HEK293 (cell line): ENCODE data around the gene ZNF471.

Source experiments
- ZNF121 ChIP-seq: fragments of 450-650 bp; formaldehyde crosslinking; IDR thresholded peaks from 2 replicates; pipeline ENCODE4 v1.5.1; 2016; ENCODE audit warnings: missing biosample characterization, missing genetic modification characterization
- ZNF544 ChIP-seq: fragments of 450-650 bp; formaldehyde crosslinking; IDR thresholded peaks from 2 replicates; pipeline ENCODE4 v1.5.0; 2017; ENCODE audit warnings: missing biosample characterization, missing genetic modification characterization
- ZSCAN5A ChIP-seq: fragments of 450-650 bp; formaldehyde crosslinking; IDR thresholded peaks from 2 replicates; pipeline ENCODE4 v1.5.1; 2016; ENCODE audit warnings: missing biosample characterization, missing genetic modification characterization
- TF ChIP-seq, protein P1 (sequence below): fragments of 450-650 bp; formaldehyde crosslinking; IDR thresholded peaks from 2 replicates; pipeline ENCODE4 v1.5.1; 2016; ENCODE audit warnings: missing biosample characterization, missing genetic modification characterization

- TF ChIP-seq ZSCAN5A (no peak), ZNF121 (tag by site-specific recombination) (no peak), ZNF544 (no peak)
- TF ChIP-seq, protein P1, sequence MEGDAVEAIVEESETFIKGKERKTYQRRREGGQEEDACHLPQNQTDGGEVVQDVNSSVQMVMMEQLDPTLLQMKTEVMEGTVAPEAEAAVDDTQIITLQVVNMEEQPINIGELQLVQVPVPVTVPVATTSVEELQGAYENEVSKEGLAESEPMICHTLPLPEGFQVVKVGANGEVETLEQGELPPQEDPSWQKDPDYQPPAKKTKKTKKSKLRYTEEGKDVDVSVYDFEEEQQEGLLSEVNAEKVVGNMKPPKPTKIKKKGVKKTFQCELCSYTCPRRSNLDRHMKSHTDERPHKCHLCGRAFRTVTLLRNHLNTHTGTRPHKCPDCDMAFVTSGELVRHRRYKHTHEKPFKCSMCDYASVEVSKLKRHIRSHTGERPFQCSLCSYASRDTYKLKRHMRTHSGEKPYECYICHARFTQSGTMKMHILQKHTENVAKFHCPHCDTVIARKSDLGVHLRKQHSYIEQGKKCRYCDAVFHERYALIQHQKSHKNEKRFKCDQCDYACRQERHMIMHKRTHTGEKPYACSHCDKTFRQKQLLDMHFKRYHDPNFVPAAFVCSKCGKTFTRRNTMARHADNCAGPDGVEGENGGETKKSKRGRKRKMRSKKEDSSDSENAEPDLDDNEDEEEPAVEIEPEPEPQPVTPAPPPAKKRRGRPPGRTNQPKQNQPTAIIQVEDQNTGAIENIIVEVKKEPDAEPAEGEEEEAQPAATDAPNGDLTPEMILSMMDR (tag by site-specific recombination) = no peak
These were observed 3.1 kb upstream of the ZNF471 start for GRCh38 chr19:56504581-56504980.
